Ovary (tissue), 3 donors: ENCODE data around the gene CLIC1.

Experiments
- CTCF ChIP-seq, 3 donors: fragments of 450-650 bp in 2 of 3; fragments of 200-600 bp in 1 of 3; IDR thresholded peaks; one replicate each; pipeline versions ENCODE4 v1.5.1 to v1.8.0; 2016 to 2022; ENCODE audit warnings: antibody characterized with exemption in 3 of 3, mild to moderate bottlenecking in 1 of 3
- EP300 ChIP-seq: sonication (generic); formaldehyde crosslinking; IDR thresholded peaks from one replicate; pipeline ENCODE4 v1.6.1; 2017; ENCODE audit warnings: antibody characterized with exemption
- POLR2A ChIP-seq: fragments of 450-650 bp; IDR thresholded peaks from one replicate; pipeline ENCODE4 v1.6.1; 2017; ENCODE audit warnings: antibody characterized with exemption, mild to moderate bottlenecking, moderate library complexity
- donor health status: DM: no; HTN: no; CAD: no.

DNA sequence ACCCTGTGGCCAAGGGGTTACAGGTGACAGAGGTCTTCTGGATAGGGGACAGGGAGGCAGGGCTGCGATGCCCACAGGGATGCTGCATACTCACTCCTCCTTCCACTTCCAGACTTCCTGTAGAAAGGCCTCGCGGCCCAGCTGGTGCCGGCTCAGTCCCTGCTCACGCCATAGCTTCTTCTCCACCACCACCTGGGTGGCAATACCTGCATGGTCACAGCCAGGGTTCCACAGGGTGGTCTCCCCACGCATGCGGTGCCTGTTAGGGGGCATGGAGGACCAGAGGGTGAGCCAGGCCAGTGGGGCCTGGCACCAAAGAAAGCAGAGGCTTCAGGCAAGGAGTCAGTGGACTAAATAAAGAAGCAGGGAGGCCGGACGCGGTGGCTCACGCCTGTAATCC lies 49.1 kb upstream of the CLIC1 start:
- no peak for TF ChIP-seq CTCF (IDR thresholded peaks at IDR 0.05)
- TF ChIP-seq POLR2A = no peak
- TF ChIP-seq EP300 = no peak
